Astrocyte of the cerebellum (primary cell): Measurements from ENCODE around the gene CKLF.
"Not testable (repeated sequence)": the region's sequence is repeated elsewhere in the genome, so short reads cannot be mapped to it uniquely, and the experiment has no call there.

Experiments
- DNase-seq: peaks from one replicate; pipeline ENCODE4 v3.0.0-alpha.2; 2011; ENCODE audit warnings: low read depth
- H3K4me3 ChIP-seq: 2 replicates; pipeline ENCODE4 v1.5.1; 2011; ENCODE audit warnings: mild to moderate bottlenecking, low read depth, low read length, moderate library complexity
- in situ Hi-C: cut with HindIII; loops from 2 replicates; pipeline ENCODE4 v1.10.0; 2017; ENCODE audit warnings: low sequenced_read_pairs
- TF ChIP-seq, protein P1 (sequence below): IDR thresholded peaks from 2 replicates; pipeline ENCODE4 v1.5.1; 2012; ENCODE audit warnings: low read length, low read depth, moderate library complexity, mild to moderate bottlenecking; ENCODE audit errors: missing control alignments

The CKLF gene

GRCh38 chr16:66610111-66610820, 57.9 kb downstream of the CKLF start:
- TF ChIP-seq, protein P1, sequence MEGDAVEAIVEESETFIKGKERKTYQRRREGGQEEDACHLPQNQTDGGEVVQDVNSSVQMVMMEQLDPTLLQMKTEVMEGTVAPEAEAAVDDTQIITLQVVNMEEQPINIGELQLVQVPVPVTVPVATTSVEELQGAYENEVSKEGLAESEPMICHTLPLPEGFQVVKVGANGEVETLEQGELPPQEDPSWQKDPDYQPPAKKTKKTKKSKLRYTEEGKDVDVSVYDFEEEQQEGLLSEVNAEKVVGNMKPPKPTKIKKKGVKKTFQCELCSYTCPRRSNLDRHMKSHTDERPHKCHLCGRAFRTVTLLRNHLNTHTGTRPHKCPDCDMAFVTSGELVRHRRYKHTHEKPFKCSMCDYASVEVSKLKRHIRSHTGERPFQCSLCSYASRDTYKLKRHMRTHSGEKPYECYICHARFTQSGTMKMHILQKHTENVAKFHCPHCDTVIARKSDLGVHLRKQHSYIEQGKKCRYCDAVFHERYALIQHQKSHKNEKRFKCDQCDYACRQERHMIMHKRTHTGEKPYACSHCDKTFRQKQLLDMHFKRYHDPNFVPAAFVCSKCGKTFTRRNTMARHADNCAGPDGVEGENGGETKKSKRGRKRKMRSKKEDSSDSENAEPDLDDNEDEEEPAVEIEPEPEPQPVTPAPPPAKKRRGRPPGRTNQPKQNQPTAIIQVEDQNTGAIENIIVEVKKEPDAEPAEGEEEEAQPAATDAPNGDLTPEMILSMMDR, result no peak
- no peak for DNase-seq
- H3K4me3 ChIP-seq, result no peak overlapping the region
- in situ Hi-C loops, result no loop called here

GRCh38 chr16:66611911-66612310, 59.5 kb downstream of the CKLF start:
- DNase-seq, H3K4me3 ChIP-seq, in situ Hi-C loops: not testable (repeated sequence)

GRCh38 chr16:66612422-66612821, 60.0 kb downstream of the CKLF start:
- H3K4me3 ChIP-seq, result no peak overlapping the region
- TF ChIP-seq, protein P1, result no peak
- no peak for DNase-seq
- in situ Hi-C loops, result no loop called here

GRCh38 chr16:66614161-66614802, 61.9 kb downstream of the CKLF start:
- TF ChIP-seq, protein P1, result no peak
- no peak overlapping the region for H3K4me3 ChIP-seq
- DNase-seq, result no peak
- in situ Hi-C loops, result no loop called here
